Measurements from ENCODE around the gene DSP.

The DSP gene

DNA sequence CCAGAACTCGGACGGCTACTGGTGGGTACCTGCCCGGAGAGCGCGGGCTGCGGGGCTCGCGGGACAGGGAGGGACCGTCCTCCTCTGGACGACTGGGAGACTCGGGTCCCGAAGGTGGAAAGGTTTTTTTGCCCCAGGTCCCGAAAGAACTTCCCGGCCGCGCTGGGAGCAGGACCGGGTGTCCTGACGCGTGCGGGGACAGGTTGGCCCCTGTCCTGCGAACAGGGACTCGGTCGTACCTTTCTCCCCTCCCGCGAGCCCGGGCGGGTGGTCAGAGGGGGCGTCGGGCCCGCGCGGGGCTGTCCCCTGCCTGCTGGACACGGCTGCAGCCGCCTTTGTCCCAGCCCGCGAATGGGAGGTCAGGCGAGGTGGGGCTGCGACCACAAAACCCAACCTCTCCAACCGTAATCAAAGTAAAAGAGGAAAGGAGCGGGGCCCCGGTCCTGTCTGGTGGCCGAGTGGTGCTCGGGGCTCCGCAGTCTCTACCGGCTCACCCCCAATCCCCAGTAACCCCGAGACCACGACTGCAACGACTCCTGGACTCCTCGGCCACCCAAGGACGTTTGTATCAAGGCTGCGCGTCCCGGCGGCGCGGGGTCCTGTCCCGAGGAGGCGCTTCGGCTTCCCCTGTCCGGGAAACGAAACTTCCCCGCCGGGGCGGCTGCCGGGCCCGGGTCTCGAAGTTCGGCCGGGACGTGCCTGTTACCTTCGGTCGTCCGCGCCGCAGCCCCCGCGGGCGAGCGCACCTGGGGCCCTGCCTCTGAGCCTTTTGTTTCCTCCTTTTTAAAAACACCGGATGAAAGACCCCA lies 798 bp downstream of the DSP start:
- no peaks in the 10 kb centered on the region for H3K27me3 ChIP-seq (ENCODE audit: insufficient read depth, low read length, poor library complexity, severe bottlenecking)
- H3K79me2 ChIP-seq (ENCODE audit: insufficient read depth, low read length), result no peaks in the 10 kb centered on the region
- H2AFZ ChIP-seq (ENCODE audit: low read length), result no peak overlapping the region

DNA sequence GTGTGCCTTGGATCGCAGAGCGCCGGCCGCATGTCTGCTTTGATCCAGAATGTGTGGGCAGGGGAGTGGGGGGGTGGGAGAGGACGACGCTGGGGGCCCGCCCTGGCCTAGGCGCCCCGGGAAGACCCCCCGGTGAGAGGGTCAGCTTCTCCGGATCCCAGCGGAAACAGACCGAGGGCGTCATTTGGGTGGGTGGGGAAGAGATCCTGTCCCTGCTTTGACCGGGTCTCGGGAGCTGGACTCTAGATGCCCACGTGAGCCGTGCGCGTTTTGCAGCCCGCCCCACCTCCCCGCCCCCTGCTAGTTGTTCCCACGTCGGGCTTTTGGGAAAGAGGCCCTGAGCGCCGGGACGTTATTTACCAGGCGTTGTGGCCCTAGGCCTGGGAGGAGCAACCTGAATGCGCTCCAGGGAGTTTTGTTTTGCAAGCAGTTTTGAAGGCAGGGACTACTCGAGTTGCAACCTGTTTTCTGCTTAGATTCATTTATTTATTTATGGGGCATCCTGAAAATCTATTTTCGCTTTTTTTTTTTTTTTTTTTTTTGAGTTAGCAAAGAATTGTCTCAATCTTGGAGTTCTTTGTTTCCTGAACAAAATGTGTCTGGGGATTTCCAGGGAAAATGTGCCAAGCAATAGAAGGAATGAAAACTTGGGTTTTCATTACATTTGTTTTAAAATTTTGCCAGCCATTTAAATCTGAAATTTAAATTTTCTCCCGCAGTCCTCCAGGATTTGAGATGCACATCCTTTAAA lies 1.6 kb downstream of the DSP start:
- no peak overlapping the region for H3K4me2 ChIP-seq (ENCODE audit: low read depth, low read length, poor library complexity, severe bottlenecking)

More for the DNA sequence above, 798 bp downstream of the DSP start:
- H3F3A ChIP-seq (ENCODE audit: low read depth), result no peaks in the 10 kb centered on the region
- TF ChIP-seq, protein P1, sequence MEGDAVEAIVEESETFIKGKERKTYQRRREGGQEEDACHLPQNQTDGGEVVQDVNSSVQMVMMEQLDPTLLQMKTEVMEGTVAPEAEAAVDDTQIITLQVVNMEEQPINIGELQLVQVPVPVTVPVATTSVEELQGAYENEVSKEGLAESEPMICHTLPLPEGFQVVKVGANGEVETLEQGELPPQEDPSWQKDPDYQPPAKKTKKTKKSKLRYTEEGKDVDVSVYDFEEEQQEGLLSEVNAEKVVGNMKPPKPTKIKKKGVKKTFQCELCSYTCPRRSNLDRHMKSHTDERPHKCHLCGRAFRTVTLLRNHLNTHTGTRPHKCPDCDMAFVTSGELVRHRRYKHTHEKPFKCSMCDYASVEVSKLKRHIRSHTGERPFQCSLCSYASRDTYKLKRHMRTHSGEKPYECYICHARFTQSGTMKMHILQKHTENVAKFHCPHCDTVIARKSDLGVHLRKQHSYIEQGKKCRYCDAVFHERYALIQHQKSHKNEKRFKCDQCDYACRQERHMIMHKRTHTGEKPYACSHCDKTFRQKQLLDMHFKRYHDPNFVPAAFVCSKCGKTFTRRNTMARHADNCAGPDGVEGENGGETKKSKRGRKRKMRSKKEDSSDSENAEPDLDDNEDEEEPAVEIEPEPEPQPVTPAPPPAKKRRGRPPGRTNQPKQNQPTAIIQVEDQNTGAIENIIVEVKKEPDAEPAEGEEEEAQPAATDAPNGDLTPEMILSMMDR (conservative IDR thresholded peaks at IDR 0.05; ENCODE audit: low read length), result no peak
- no peak for TF ChIP-seq EZH2phosphoT487 (IDR thresholded peaks at IDR 0.05; ENCODE audit: borderline replicate concordance)
- H3K9me3 ChIP-seq (ENCODE audit: insufficient read depth, low read depth, low read length), result no peaks in the 10 kb centered on the region
- no peak overlapping the region for H3K4me3 ChIP-seq (ENCODE audit: low read length, poor library complexity, severe bottlenecking)
- no peak overlapping the region for H3K9ac ChIP-seq (ENCODE audit: low read depth, low read length, poor library complexity, severe bottlenecking)
- H3K4me2 ChIP-seq (ENCODE audit: low read depth, low read length, poor library complexity, severe bottlenecking), result no peak overlapping the region
- H4K20me1 ChIP-seq (ENCODE audit: insufficient read depth, low read length, poor library complexity, severe bottlenecking), result no peaks in the 10 kb centered on the region
- no peaks in the 10 kb centered on the region for H3K4me1 ChIP-seq (ENCODE audit: insufficient read depth, low read length, poor library complexity, severe bottlenecking)
- H3K9me2 ChIP-seq (replicated peaks; ENCODE audit: low read depth, low read length), result no peaks in the 10 kb centered on the region
- H3K36me3 ChIP-seq (ENCODE audit: insufficient read depth, low read length), result no peaks in the 10 kb centered on the region

DNA sequence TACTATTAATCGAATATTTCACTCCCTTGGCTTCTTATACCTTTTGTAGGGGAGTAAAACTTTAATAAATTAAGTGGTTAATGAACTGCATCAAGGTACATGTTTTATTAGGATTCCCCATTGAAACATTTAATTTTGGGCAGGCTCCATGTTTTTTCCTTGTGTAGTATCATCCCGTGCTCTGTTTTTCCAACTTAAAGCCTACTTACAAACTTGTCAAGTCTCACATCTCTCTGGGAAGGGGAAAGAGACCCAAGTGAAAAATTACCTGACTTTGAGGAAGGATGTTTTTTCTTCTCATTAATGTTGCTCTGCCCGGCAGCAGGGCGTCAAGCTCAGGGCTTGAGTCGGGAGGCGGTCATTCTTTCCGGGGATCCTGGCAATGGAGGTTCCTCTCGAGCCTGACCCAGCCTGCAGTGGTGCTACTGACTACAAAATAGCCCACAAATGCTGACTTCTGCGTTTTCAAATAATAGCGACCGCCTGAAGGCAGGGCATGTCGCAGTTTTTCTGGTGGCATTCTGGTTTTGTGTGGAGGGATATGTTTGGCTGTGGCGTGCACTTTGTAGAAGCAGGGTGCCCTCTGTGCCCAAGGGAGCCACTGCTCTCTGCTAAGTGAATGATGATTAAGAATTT lies 2.4 kb downstream of the DSP start:
- H3K4me2 ChIP-seq (ENCODE audit: low read depth, low read length, poor library complexity, severe bottlenecking), result no peak overlapping the region
- H2AFZ ChIP-seq (ENCODE audit: low read length), result no peak overlapping the region
- no peaks in the 10 kb centered on the region for H3K79me2 ChIP-seq (ENCODE audit: insufficient read depth, low read length)
- H3K4me1 ChIP-seq (ENCODE audit: insufficient read depth, low read length, poor library complexity, severe bottlenecking), result no peaks in the 10 kb centered on the region
- no peaks in the 10 kb centered on the region for H3K36me3 ChIP-seq (ENCODE audit: insufficient read depth, low read length)
- TF ChIP-seq, protein P1 (conservative IDR thresholded peaks at IDR 0.05; ENCODE audit: low read length), result no peak
- no peak for TF ChIP-seq EZH2phosphoT487 (IDR thresholded peaks at IDR 0.05; ENCODE audit: borderline replicate concordance)
- no peak overlapping the region for H3K9ac ChIP-seq (ENCODE audit: low read depth, low read length, poor library complexity, severe bottlenecking)
- no peaks in the 10 kb centered on the region for H4K20me1 ChIP-seq (ENCODE audit: insufficient read depth, low read length, poor library complexity, severe bottlenecking)
- no peaks in the 10 kb centered on the region for H3K9me3 ChIP-seq (ENCODE audit: insufficient read depth, low read depth, low read length)
- no peaks in the 10 kb centered on the region for H3K9me2 ChIP-seq (replicated peaks; ENCODE audit: low read depth, low read length)
- no peaks in the 10 kb centered on the region for H3F3A ChIP-seq (ENCODE audit: low read depth)
- H3K27me3 ChIP-seq (ENCODE audit: insufficient read depth, low read length, poor library complexity, severe bottlenecking), result no peaks in the 10 kb centered on the region
- H3K4me3 ChIP-seq (ENCODE audit: low read length, poor library complexity, severe bottlenecking), result no peak overlapping the region

More for the DNA sequence above, 1.6 kb downstream of the DSP start:
- Histone ChIP-seq H3K9me2 (replicated peaks; ENCODE audit: low read depth, low read length) (no peaks in the 10 kb centered on the region), H4K20me1 (ENCODE audit: insufficient read depth, low read length, poor library complexity, severe bottlenecking) (no peaks in the 10 kb centered on the region), H3K79me2 (ENCODE audit: insufficient read depth, low read length) (no peaks in the 10 kb centered on the region), H3K9me3 (ENCODE audit: insufficient read depth, low read depth, low read length) (no peaks in the 10 kb centered on the region), H3K36me3 (ENCODE audit: insufficient read depth, low read length) (no peaks in the 10 kb centered on the region), H3F3A (ENCODE audit: low read depth) (no peaks in the 10 kb centered on the region), H3K4me1 (ENCODE audit: insufficient read depth, low read length, poor library complexity, severe bottlenecking) (no peaks in the 10 kb centered on the region), H3K9ac (ENCODE audit: low read depth, low read length, poor library complexity, severe bottlenecking) (no peak overlapping the region), H2AFZ (ENCODE audit: low read length) (no peak overlapping the region), H3K4me3 (ENCODE audit: low read length, poor library complexity, severe bottlenecking) (no peak overlapping the region), H3K27me3 (ENCODE audit: insufficient read depth, low read length, poor library complexity, severe bottlenecking) (no peaks in the 10 kb centered on the region)
- TF ChIP-seq EZH2phosphoT487 (IDR thresholded peaks at IDR 0.05; ENCODE audit: borderline replicate concordance), result no peak
- TF ChIP-seq, protein P1 (conservative IDR thresholded peaks at IDR 0.05; ENCODE audit: low read length), result no peak

All from Loucy (cell line).